ENCODE results near the gene LRRN2. TPM values are rescaled to one million over a fixed set of nuclear protein-coding genes. Genes with fewer than 3 reads are reported as not detected.

The LRRN2 gene
- total and polyA plus RNA-seq, 11 donors: 0.65 to 4.2 (median 1.5) TPM

GRCh38 chr1:204704794-204705492, 19.4 kb upstream of the LRRN2 start:
- Histone ChIP-seq H3K36me3 (no peaks in the 10 kb centered on the region), H3K27ac (no peak overlapping the region), H3K4me3 (no peak overlapping the region), H3K4me1 (peaks cover 0 to 3% (median 0%) of the 10 kb centered on the region in 12 donors), H3K27me3 (peaks cover 0 to 16% (median 0%) of the 10 kb centered on the region in 9 donors), H3K9me3 (no peaks in the 10 kb centered on the region)
- no peak for ATAC-seq
- no peak for DNase-seq
- intact Hi-C loops (cut with DNase I): no loop called here
- 92 to 94% (median 93%) methylated on average over 4 of the region's 4 CpGs for WGBS, 4 donors
- TF ChIP-seq, protein P1, sequence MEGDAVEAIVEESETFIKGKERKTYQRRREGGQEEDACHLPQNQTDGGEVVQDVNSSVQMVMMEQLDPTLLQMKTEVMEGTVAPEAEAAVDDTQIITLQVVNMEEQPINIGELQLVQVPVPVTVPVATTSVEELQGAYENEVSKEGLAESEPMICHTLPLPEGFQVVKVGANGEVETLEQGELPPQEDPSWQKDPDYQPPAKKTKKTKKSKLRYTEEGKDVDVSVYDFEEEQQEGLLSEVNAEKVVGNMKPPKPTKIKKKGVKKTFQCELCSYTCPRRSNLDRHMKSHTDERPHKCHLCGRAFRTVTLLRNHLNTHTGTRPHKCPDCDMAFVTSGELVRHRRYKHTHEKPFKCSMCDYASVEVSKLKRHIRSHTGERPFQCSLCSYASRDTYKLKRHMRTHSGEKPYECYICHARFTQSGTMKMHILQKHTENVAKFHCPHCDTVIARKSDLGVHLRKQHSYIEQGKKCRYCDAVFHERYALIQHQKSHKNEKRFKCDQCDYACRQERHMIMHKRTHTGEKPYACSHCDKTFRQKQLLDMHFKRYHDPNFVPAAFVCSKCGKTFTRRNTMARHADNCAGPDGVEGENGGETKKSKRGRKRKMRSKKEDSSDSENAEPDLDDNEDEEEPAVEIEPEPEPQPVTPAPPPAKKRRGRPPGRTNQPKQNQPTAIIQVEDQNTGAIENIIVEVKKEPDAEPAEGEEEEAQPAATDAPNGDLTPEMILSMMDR (IDR thresholded peaks at IDR 0.05): no peak
- TF ChIP-seq POLR2A (IDR thresholded peaks at IDR 0.05): no peak

DNA sequence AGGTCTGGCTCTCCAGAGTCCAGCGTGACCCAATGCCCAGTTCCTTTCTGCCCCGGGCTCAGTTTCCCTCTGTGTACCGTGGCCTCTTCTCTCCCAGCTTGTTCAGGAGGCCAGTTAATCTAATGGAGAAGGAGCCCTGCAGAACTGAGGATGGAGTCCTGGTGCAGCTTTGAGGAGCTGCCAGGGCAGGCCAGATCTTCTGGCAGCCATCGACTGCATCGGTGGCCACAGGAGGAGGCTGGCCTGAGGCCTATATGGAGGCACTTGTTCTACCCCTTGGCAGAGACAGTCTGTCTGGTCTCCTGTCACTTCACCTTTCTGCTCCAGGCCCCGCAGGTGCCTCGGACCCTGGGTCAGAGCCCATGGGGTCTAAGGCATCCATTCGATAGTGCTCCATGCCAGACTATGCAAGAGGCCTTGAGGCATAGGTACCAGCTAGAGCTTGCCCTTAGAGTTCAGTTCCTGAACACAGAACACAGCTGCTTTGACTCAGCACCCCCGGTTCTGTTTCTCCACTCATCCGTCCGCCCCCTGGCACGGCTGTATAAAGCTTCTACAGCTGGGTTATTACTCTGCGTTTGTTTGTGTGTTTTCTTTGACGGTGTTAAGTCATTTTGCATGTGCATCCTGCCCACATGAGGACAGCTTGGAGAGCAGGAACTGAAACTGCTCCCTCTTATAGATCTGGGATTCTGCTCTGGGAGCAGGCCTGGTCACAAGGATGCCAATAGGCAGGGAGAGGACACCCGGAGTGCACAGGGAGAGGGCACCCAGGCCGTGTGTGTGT, 18.5 kb upstream of the LRRN2 start:
- Histone ChIP-seq H3K27ac (peak overlapping the region in 1 of 12 donors; percentile 64), H3K9me3 (no peaks in the 10 kb centered on the region), H3K4me3 (no peak overlapping the region), H3K4me1 (peaks cover 0 to 3% (median 0%) of the 10 kb centered on the region in 12 donors), H3K27me3 (peaks cover 0 to 16% (median 0%) of the 10 kb centered on the region in 9 donors), H3K36me3 (no peaks in the 10 kb centered on the region)
- intact Hi-C loops (cut with DNase I): no loop called here
- WGBS, 4 donors: 63 to 80% (median 69%) methylated on average over 12 to 16 of the region's 16 CpGs
- ATAC-seq: peak in 1 of 4 donors; percentile 58
- TF ChIP-seq, protein P1 (IDR thresholded peaks at IDR 0.05): no peak
- no peak for TF ChIP-seq POLR2A (IDR thresholded peaks at IDR 0.05)
- no peak for DNase-seq

GRCh38 chr1:204703268-204703664, 17.7 kb upstream of the LRRN2 start:
- TF ChIP-seq, protein P1 (IDR thresholded peaks at IDR 0.05): no peak
- TF ChIP-seq POLR2A (IDR thresholded peaks at IDR 0.05): no peak
- H3K4me1 ChIP-seq: peaks cover 0 to 3% (median 0%) of the 10 kb centered on the region in 12 donors
- no peak overlapping the region for H3K4me3 ChIP-seq
- peaks cover 0 to 15% (median 0%) of the 10 kb centered on the region in 9 donors for H3K27me3 ChIP-seq
- H3K36me3 ChIP-seq: no peaks in the 10 kb centered on the region
- intact Hi-C loops (cut with DNase I): no loop called here
- no peaks in the 10 kb centered on the region for H3K9me3 ChIP-seq
- peak overlapping the region in 1 of 12 donors; percentile 64 for H3K27ac ChIP-seq
- no peak for DNase-seq
- ATAC-seq: no peak
- WGBS, 4 donors: 47 to 54% (median 49%) methylated on average over 5 of the region's 5 CpGs
